Glomerular endothelial cell (primary cell): ENCODE measurements around the gene ANHX. TPM values are rescaled to one million over a fixed set of nuclear protein-coding genes. Genes with fewer than 3 reads are reported as not detected.

Experiments
- DNase-seq: peaks from one replicate; pipeline ENCODE4 v3.0.0-alpha.2; 2011; ENCODE audit warnings: low read depth, low spot score; ENCODE audit errors: extremely low read depth
- total RNA-seq: library from RNA; depleted of rRNA; stranded (reverse); fragments of >200 nt; gene quantifications from 2 replicates; pipeline ENCODE4 v1.2.3, GENCODE V29; 2015

ANHX gene
- total RNA-seq, 1 donor from 2014 or later, result not detected

- DNase-seq, result no peak
These were observed 32.1 kb downstream of the ANHX start for GRCh38 chr12:133203344-133204263.

GRCh38 chr12:133202493-133203343, 33.0 kb downstream of the ANHX start:
- DNase-seq, result no peak

GRCh38 chr12:133201888-133202287, 33.8 kb downstream of the ANHX start:
- no peak for DNase-seq

GRCh38 chr12:133192847-133193246, 42.8 kb downstream of the ANHX start:
- DNase-seq, result no peak

- DNase-seq, result no peak
These were observed 45.5 kb downstream of the ANHX start for GRCh38 chr12:133190176-133190575.

GRCh38 chr12:133181238-133181959, 54.3 kb downstream of the ANHX start, which contains the start of gene ZNF268:
TSS of gene ZNF268 (plus strand) at chr12:133181495. CDS start at chr12:133181998, 503 bp downstream.
- DNase-seq, result peak; percentile 79

GRCh38 chr12:133180669-133181068, 55.0 kb downstream of the ANHX start:
- DNase-seq, result no peak

GRCh38 chr12:133174901-133175300, 60.8 kb downstream of the ANHX start:
- DNase-seq, result no peak

- no peak for DNase-seq
These were observed 63.2 kb downstream of the ANHX start for GRCh38 chr12:133172491-133172890.

Other genes with a start within 250 kb of the ANHX start
- 6.5 and 8.6 TPM in 2 replicates for gene ZNF26, start 249.5 kb downstream of the ANHX start, total RNA-seq
- gene ZNF84, start 198.4 kb downstream of the ANHX start, total RNA-seq, result 20.1 and 20.9 TPM in 2 replicates
- gene ZNF140, start 155.0 kb downstream of the ANHX start, total RNA-seq, result 10.0 and 15.5 TPM in 2 replicates
- gene ZNF891, start 105.6 kb downstream of the ANHX start, total RNA-seq, result 0.39 and 1.7 TPM in 2 replicates
- 1.8 and 7.3 TPM in 2 replicates for gene ZNF10, start 105.2 kb downstream of the ANHX start, total RNA-seq
- gene ZNF268, start 54.4 kb downstream of the ANHX start, total RNA-seq, result 10.9 and 35.6 TPM in 2 replicates